Fibroblast of skin of abdomen (primary cell): ENCODE results near the gene TBX1.
"Not testable (repeated sequence)": the region's sequence is repeated elsewhere in the genome, so short reads cannot be mapped to it uniquely, and the experiment has no call there.

Source experiments
- DNase-seq: peaks from one replicate; pipeline ENCODE4 v3.0.0-alpha.2; 2013

The TBX1 gene

GRCh38 chr22:19765477-19766239 is 5.1 kb downstream of the TBX1 start:
- no peak for DNase-seq

- DNase-seq: no peak
These were observed 5.6 kb downstream of the TBX1 start for GRCh38 chr22:19766240-19766510.

GRCh38 chr22:19766511-19767426 is 6.2 kb downstream of the TBX1 start:
- DNase-seq: no peak

GRCh38 chr22:19767427-19768341 is 7.1 kb downstream of the TBX1 start:
- DNase-seq: no peak

- no peak for DNase-seq
These were observed 8.8 kb downstream of the TBX1 start for GRCh38 chr22:19769393-19769715.

GRCh38 chr22:19770349-19771220 is 10.0 kb downstream of the TBX1 start:
- DNase-seq: no peak

GRCh38 chr22:19772422-19772672 is 11.8 kb downstream of the TBX1 start:
- no peak for DNase-seq

- DNase-seq: no peak
These were observed 12.3 kb downstream of the TBX1 start for GRCh38 chr22:19772673-19773469.

- DNase-seq: no peak
These were observed 13.0 kb downstream of the TBX1 start for GRCh38 chr22:19773470-19774040.

GRCh38 chr22:19774628-19775027 is 14.1 kb downstream of the TBX1 start:
- DNase-seq: no peak

- no peak for DNase-seq
These were observed 15.1 kb downstream of the TBX1 start for GRCh38 chr22:19775496-19776325.

GRCh38 chr22:19776433-19777031 is 16.0 kb downstream of the TBX1 start:
- DNase-seq: no peak

- DNase-seq: not testable (repeated sequence)
These were observed 16.6 kb downstream of the TBX1 start for GRCh38 chr22:19777192-19777591.

- no peak for DNase-seq
These were observed 18.4 kb downstream of the TBX1 start for GRCh38 chr22:19779011-19779421.

GRCh38 chr22:19779685-19780268 is 19.2 kb downstream of the TBX1 start:
- DNase-seq: no peak

GRCh38 chr22:19782533-19782932 is 22.0 kb downstream of the TBX1 start:
- DNase-seq: no peak

GRCh38 chr22:19783586-19784383 is 23.2 kb downstream of the TBX1 start:
- no peak for DNase-seq

- no peak for DNase-seq
These were observed 24.0 kb downstream of the TBX1 start for GRCh38 chr22:19784384-19785175.
